DOHH2 (cell line): ENCODE measurements around the gene GATAD1.

Experiments
- H3F3A ChIP-seq: fragments of 200-600 bp; sonication (generic), shearing (Covaris generic); 2 replicates; pipeline ENCODE4 v1.6.0; 2016; ENCODE audit warnings: antibody characterized with exemption, mild to moderate bottlenecking; ENCODE audit not compliant: control insufficient read depth, insufficient read depth
- H3K27ac ChIP-seq: fragments of 200-600 bp; sonication (generic); 2 replicates; pipeline ENCODE4 v1.5.1; 2014; ENCODE audit warnings: low read depth, mild to moderate bottlenecking, low read length, moderate library complexity
- H3K27me3 ChIP-seq: fragments of 200-600 bp; sonication (generic); 2 replicates; pipeline ENCODE4 v1.6.1; 2014; ENCODE audit warnings: mild to moderate bottlenecking, low read length, mixed read lengths; ENCODE audit not compliant: control insufficient read depth
- H3K36me3 ChIP-seq: fragments of 200-600 bp; sonication (generic); 2 replicates; pipeline ENCODE4 v1.6.1; 2014; ENCODE audit warnings: mild to moderate bottlenecking, low read length, moderate library complexity, mixed read lengths; ENCODE audit not compliant: control insufficient read depth
- H3K4me1 ChIP-seq: fragments of 200-600 bp; sonication (generic); 2 replicates; pipeline ENCODE4 v1.6.1; 2014; ENCODE audit warnings: mild to moderate bottlenecking, low read length, mixed read lengths; ENCODE audit not compliant: control insufficient read depth
- H3K4me2 ChIP-seq: fragments of 200-600 bp; sonication (generic); 2 replicates; pipeline ENCODE4 v1.6.0; 2014; ENCODE audit warnings: mild to moderate bottlenecking, low read length, moderate library complexity
- H3K4me3 ChIP-seq: fragments of 200-600 bp; sonication (generic); 2 replicates; pipeline ENCODE4 v1.5.1; 2014; ENCODE audit warnings: mild to moderate bottlenecking, low read length, mixed read lengths
- H3K79me2 ChIP-seq: fragments of 200-600 bp; sonication (generic); 2 replicates; pipeline ENCODE4 v1.6.1; 2014; ENCODE audit warnings: mild to moderate bottlenecking, low read length, mixed read lengths; ENCODE audit not compliant: control insufficient read depth
- H3K9me2 ChIP-seq: fragments of 200-600 bp; sonication (generic); replicated peaks from 2 replicates; pipeline ENCODE4 v1.6.1; 2014; ENCODE audit warnings: mild to moderate bottlenecking, low read length, mixed read lengths; ENCODE audit not compliant: control insufficient read depth
- H3K9me3 ChIP-seq: fragments of 200-600 bp; sonication (generic); 2 replicates; pipeline ENCODE4 v1.6.1; 2014; ENCODE audit warnings: antibody characterized with exemption, low read length, mixed read lengths; ENCODE audit not compliant: control insufficient read depth, insufficient read depth
- H4K20me1 ChIP-seq: fragments of 200-600 bp; sonication (generic); 2 replicates; pipeline ENCODE4 v1.6.0; 2014; ENCODE audit warnings: low read depth, mild to moderate bottlenecking, antibody characterized with exemption, low read length, moderate library complexity; ENCODE audit not compliant: control insufficient read depth, insufficient read depth
- CTCF ChIP-seq: fragments of 200-600 bp; sonication (generic); IDR thresholded peaks from one replicate; pipeline ENCODE4 v1.5.1; 2014; ENCODE audit warnings: antibody characterized with exemption, mild to moderate bottlenecking, low read depth, low read length; ENCODE audit not compliant: poor library complexity, severe bottlenecking
- EZH2phosphoT487 ChIP-seq: fragments of 200-600 bp; sonication (generic); IDR thresholded peaks from 2 replicates; pipeline ENCODE4 v1.6.1; 2017; ENCODE audit warnings: borderline replicate concordance, mild to moderate bottlenecking, antibody characterized with exemption, low read length, moderate library complexity, mixed read lengths

Gene GATAD1

GRCh38 chr7:92456236-92456635 lies 9.0 kb downstream of the GATAD1 start:
- H4K20me1 ChIP-seq = no peaks in the 10 kb centered on the region
- H3K79me2 ChIP-seq = no peaks in the 10 kb centered on the region
- no peak overlapping the region for H3K4me2 ChIP-seq
- H3K27me3 ChIP-seq = no peaks in the 10 kb centered on the region
- H3K9me3 ChIP-seq = no peaks in the 10 kb centered on the region
- H3K4me3 ChIP-seq = no peak overlapping the region
- peaks cover 6% of the 10 kb centered on the region for H3F3A ChIP-seq
- H3K36me3 ChIP-seq = peaks cover 47% of the 10 kb centered on the region
- no peaks in the 10 kb centered on the region for H3K4me1 ChIP-seq
- no peaks in the 10 kb centered on the region for H3K9me2 ChIP-seq
- no peak overlapping the region for H3K27ac ChIP-seq
- TF ChIP-seq EZH2phosphoT487 (no peak), CTCF (no peak)

DNA sequence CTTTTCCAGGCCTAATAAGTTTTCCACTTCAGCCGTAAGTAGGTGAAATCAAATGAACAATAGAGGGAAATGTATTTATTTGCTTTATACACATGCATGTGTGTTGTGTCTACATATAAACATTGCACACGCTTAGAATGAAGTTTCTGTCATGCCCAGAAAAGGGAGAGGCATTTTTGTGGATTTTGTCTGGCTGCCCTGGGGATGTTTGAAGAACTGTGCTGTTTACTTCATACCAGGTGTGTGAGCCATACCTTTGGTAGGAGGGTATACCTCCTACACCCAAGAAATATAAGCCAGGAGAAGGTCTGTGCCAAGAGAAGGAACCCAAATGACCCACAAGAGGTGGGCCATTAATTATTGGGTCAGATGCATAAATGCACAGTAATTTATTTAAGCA lies 12.8 kb downstream of the GATAD1 start:
- Histone ChIP-seq H3K9me3 (no peaks in the 10 kb centered on the region), H4K20me1 (no peaks in the 10 kb centered on the region), H3K27me3 (no peaks in the 10 kb centered on the region), H3K4me1 (peaks cover 3% of the 10 kb centered on the region), H3F3A (peaks cover 7% of the 10 kb centered on the region), H3K9me2 (no peaks in the 10 kb centered on the region), H3K4me2 (no peak overlapping the region), H3K36me3 (peaks cover 16% of the 10 kb centered on the region), H3K27ac (no peak overlapping the region), H3K79me2 (no peaks in the 10 kb centered on the region), H3K4me3 (no peak overlapping the region)
- no peak for TF ChIP-seq CTCF
- no peak for TF ChIP-seq EZH2phosphoT487

- Histone ChIP-seq H3F3A (peaks cover 7% of the 10 kb centered on the region), H3K79me2 (no peaks in the 10 kb centered on the region), H3K27ac (no peak overlapping the region), H3K4me2 (no peak overlapping the region), H3K9me2 (no peaks in the 10 kb centered on the region), H3K4me3 (no peak overlapping the region), H3K27me3 (no peaks in the 10 kb centered on the region), H3K4me1 (peaks cover 3% of the 10 kb centered on the region), H4K20me1 (no peaks in the 10 kb centered on the region), H3K9me3 (no peaks in the 10 kb centered on the region), H3K36me3 (peaks cover 12% of the 10 kb centered on the region)
- TF ChIP-seq EZH2phosphoT487 (no peak), CTCF (no peak)
Observed at GRCh38 chr7:92460510-92460909, 13.2 kb downstream of the GATAD1 start.
